IPS-20b (cell line): ENCODE measurements around the gene IFNG.
"Not testable (repeated sequence)": the region's sequence is repeated elsewhere in the genome, so short reads cannot be mapped to it uniquely, and the experiment has no call there.

Experiments
- H3K27ac ChIP-seq: one replicate; pipeline ENCODE4 v1.5.1; 2013; ENCODE audit warnings: low read length
- H3K27me3 ChIP-seq: 2 replicates; pipeline ENCODE4 v1.6.1; 2013; ENCODE audit warnings: mild to moderate bottlenecking, low read length, inconsistent platforms; ENCODE audit not compliant: insufficient read depth
- H3K36me3 ChIP-seq: 2 replicates; pipeline ENCODE4 v1.6.1; 2013; ENCODE audit warnings: low read depth, mild to moderate bottlenecking, inconsistent platforms, low read length, moderate library complexity; ENCODE audit not compliant: insufficient read depth
- H3K4me1 ChIP-seq: 2 replicates; pipeline ENCODE4 v1.6.1; 2013; ENCODE audit warnings: mild to moderate bottlenecking, control low read depth, inconsistent platforms, low read length, moderate library complexity; ENCODE audit not compliant: insufficient read depth
- H3K4me3 ChIP-seq: 2 replicates; pipeline ENCODE4 v1.5.1; 2013; ENCODE audit warnings: mild to moderate bottlenecking, low read length, inconsistent platforms
- H3K9ac ChIP-seq: 2 replicates; pipeline ENCODE4 v1.6.1; 2013; ENCODE audit warnings: low read depth, mild to moderate bottlenecking, inconsistent platforms, low read length, moderate library complexity
- H3K9me3 ChIP-seq: 2 replicates; pipeline ENCODE4 v1.6.1; 2013; ENCODE audit warnings: mild to moderate bottlenecking, low read depth, low read length, inconsistent platforms; ENCODE audit not compliant: insufficient read depth

Gene IFNG

GRCh38 chr12:68180792-68181744, 21.5 kb upstream of the IFNG start:
- H3K27ac ChIP-seq, result no peak overlapping the region
- peaks cover 2% of the 10 kb centered on the region; the same call in 1 of the 2 replicates for H3K4me1 ChIP-seq
- no peaks in the 10 kb centered on the region for H3K9me3 ChIP-seq
- H3K36me3 ChIP-seq, result no peaks in the 10 kb centered on the region
- no peaks in the 10 kb centered on the region for H3K27me3 ChIP-seq
- no peak overlapping the region for H3K4me3 ChIP-seq
- no peak overlapping the region for H3K9ac ChIP-seq

GRCh38 chr12:68178774-68179439, 19.4 kb upstream of the IFNG start:
- no peak overlapping the region for H3K27ac ChIP-seq
- H3K9me3 ChIP-seq, result no peaks in the 10 kb centered on the region
- peaks cover 4% of the 10 kb centered on the region; the same call in 1 of the 2 replicates for H3K4me1 ChIP-seq
- no peaks in the 10 kb centered on the region for H3K27me3 ChIP-seq
- no peak overlapping the region for H3K9ac ChIP-seq
- no peak overlapping the region for H3K4me3 ChIP-seq
- no peaks in the 10 kb centered on the region for H3K36me3 ChIP-seq

DNA sequence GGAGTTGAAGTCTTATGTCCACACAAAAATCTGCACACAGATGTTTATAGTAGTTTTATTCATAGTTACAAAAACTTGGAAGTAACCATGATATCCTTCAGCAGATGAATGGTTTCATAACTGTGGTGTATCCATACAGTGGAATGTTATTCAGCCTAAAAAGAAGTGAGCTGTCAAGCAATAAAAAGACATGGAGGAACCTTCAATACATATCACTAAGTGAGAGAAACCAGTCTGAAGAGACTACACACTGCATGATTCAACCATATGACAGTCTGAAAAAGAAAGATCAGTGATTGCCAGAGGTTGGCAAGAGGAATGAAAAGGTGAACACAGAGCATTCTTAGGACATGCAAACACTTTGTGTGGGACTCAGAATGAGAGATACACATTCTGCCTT, 18.6 kb upstream of the IFNG start:
- H3K4me1 ChIP-seq, result peaks cover 4% of the 10 kb centered on the region; the same call in 1 of the 2 replicates
- no peaks in the 10 kb centered on the region for H3K27me3 ChIP-seq
- H3K27ac ChIP-seq, result no peak overlapping the region
- H3K9ac ChIP-seq, result no peak overlapping the region
- no peaks in the 10 kb centered on the region for H3K36me3 ChIP-seq
- H3K9me3 ChIP-seq, result no peaks in the 10 kb centered on the region
- H3K4me3 ChIP-seq, result no peak overlapping the region

- Histone ChIP-seq H3K4me3 (no peak overlapping the region), H3K4me1 (peaks cover 4% of the 10 kb centered on the region; the same call in 1 of the 2 replicates), H3K27ac (no peak overlapping the region)
Measured at GRCh38 chr12:68177562-68177961, 18.0 kb upstream of the IFNG start.

GRCh38 chr12:68176257-68176656, 16.7 kb upstream of the IFNG start:
- Histone ChIP-seq H3K27me3 (no peaks in the 10 kb centered on the region), H3K9me3 (no peaks in the 10 kb centered on the region), H3K27ac (no peak overlapping the region)

More at GRCh38 chr12:68177562-68177961, 18.0 kb upstream of the IFNG start:
- H3K9ac ChIP-seq, result no peak overlapping the region
- H3K36me3 ChIP-seq, result no peaks in the 10 kb centered on the region
- no peaks in the 10 kb centered on the region for H3K27me3 ChIP-seq
- H3K9me3 ChIP-seq, result no peaks in the 10 kb centered on the region

GRCh38 chr12:68175557-68176061, 16.1 kb upstream of the IFNG start:
- H3K4me3 ChIP-seq, result no peak overlapping the region
- H3K27me3 ChIP-seq, result no peaks in the 10 kb centered on the region
- H3K4me1 ChIP-seq, result peaks cover 4% of the 10 kb centered on the region; the same call in 1 of the 2 replicates
- H3K36me3 ChIP-seq, result no peaks in the 10 kb centered on the region
- no peaks in the 10 kb centered on the region for H3K9me3 ChIP-seq
- no peak overlapping the region for H3K27ac ChIP-seq
- H3K9ac ChIP-seq, result no peak overlapping the region

More at GRCh38 chr12:68176257-68176656, 16.7 kb upstream of the IFNG start:
- H3K36me3 ChIP-seq, result no peaks in the 10 kb centered on the region
- peaks cover 4% of the 10 kb centered on the region; the same call in 1 of the 2 replicates for H3K4me1 ChIP-seq
- no peak overlapping the region for H3K4me3 ChIP-seq
- H3K9ac ChIP-seq, result no peak overlapping the region

DNA sequence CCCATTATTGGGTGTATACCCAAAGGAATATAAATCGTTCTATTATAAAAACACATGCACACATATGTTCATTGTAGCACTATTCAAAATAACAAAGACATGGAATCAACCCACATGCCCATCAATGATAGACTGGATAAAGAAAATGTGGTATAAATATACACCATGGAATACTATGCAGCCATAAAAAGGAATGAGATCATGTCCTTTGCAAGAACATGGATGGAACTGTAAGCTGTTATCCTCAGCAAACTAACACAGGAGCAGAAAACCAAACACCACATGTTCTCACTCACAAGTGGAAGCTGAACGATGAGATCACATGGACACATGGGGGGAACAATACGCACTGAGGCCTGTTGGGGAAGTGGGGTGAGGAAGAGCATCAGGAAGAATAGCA, 15.2 kb upstream of the IFNG start:
- not testable (repeated sequence) for H3K4me1 ChIP-seq, H3K4me3 ChIP-seq, H3K36me3 ChIP-seq, H3K27me3 ChIP-seq, H3K27ac ChIP-seq, H3K9me3 ChIP-seq, H3K9ac ChIP-seq

DNA sequence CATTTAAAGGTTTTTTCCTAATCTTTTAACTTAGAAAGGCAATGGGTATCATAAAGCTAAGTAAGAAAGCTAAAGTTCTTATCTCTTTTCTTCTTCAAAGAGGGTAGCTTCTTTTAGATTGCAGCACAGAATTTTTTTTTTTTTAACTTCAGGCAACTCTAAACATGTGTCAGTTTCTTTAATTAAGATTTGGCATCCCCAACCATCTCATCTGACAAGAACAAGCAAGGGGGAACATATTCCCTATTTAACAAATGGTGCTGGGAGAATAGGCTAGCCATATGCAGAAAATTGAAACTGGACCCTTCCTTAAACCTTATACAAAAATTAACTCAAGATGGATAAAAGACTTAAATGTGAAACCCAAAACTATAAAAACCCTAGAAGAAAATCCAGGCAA, 14.3 kb upstream of the IFNG start:
- Histone ChIP-seq H3K4me3 (no peak overlapping the region), H3K9me3 (no peaks in the 10 kb centered on the region), H3K4me1 (peaks cover 4% of the 10 kb centered on the region; the same call in 1 of the 2 replicates), H3K27me3 (no peaks in the 10 kb centered on the region), H3K27ac (no peak overlapping the region), H3K36me3 (no peaks in the 10 kb centered on the region), H3K9ac (no peak overlapping the region)

- Histone ChIP-seq H3K9ac (no peak overlapping the region), H3K9me3 (no peaks in the 10 kb centered on the region), H3K4me3 (no peak overlapping the region), H3K27ac (no peak overlapping the region), H3K27me3 (no peaks in the 10 kb centered on the region), H3K4me1 (no peaks in the 10 kb centered on the region), H3K36me3 (no peaks in the 10 kb centered on the region)
Measured at GRCh38 chr12:68170726-68171125, 11.2 kb upstream of the IFNG start.

- Histone ChIP-seq H3K4me1 (no peaks in the 10 kb centered on the region), H3K36me3 (no peaks in the 10 kb centered on the region), H3K27ac (no peak overlapping the region), H3K9me3 (no peaks in the 10 kb centered on the region), H3K9ac (no peak overlapping the region), H3K27me3 (no peaks in the 10 kb centered on the region), H3K4me3 (no peak overlapping the region)
Measured at GRCh38 chr12:68169213-68169889, 9.8 kb upstream of the IFNG start.

- no peaks in the 10 kb centered on the region; the same call in 1 of the 2 replicates for H3K4me1 ChIP-seq
- H3K27ac ChIP-seq, result no peak overlapping the region
- no peaks in the 10 kb centered on the region for H3K36me3 ChIP-seq
- H3K9ac ChIP-seq, result no peak overlapping the region
- H3K4me3 ChIP-seq, result no peak overlapping the region
- H3K9me3 ChIP-seq, result no peaks in the 10 kb centered on the region
- no peaks in the 10 kb centered on the region for H3K27me3 ChIP-seq
Measured at GRCh38 chr12:68166317-68166831, 6.8 kb upstream of the IFNG start.
